ENCODE measurements around the gene TP53BP2. TPM values are rescaled to one million over a fixed set of nuclear protein-coding genes. Genes with fewer than 3 reads are reported as not detected.

The TP53BP2 gene
- total and polyA plus RNA-seq, 10 of the 15 experiments (the other 5 are each of a cell fraction or from before 2014, with no cell fraction given), result 1.6 to 13.7 (median 5.6) TPM

- H3K9ac ChIP-seq (ENCODE audit: control insufficient read depth, insufficient read depth, low read length), result no peak overlapping the region
- in situ Hi-C loops (cut with MboI) (no loop called here), intact Hi-C loops (cut with micrococcal nuclease; ENCODE audit: unreplicated experiment) (no loop called here)
- ChIA-PET CTCF (no interaction called here), RAD21 (ENCODE audit: unreplicated experiment) (no interaction called here), SMC1A (ENCODE audit: uncharacterized antibody, unreplicated experiment) (no interaction called here), POLR2A (no interaction called here)
- H3K27ac ChIP-seq (ENCODE audit: control insufficient read depth, insufficient read depth), result no peak overlapping the region
- H3K27me3 ChIP-seq (replicated peaks in 1 of 2; ENCODE audit: control insufficient read depth in 2 of 2, insufficient read depth in 2 of 2, low read length in 1 of 2), result no peaks in the 10 kb centered on the region
- 44% methylated on average over 2 of the region's 2 CpGs for WGBS (ENCODE audit: insufficient coverage, insufficient replicate concordance, low lambda C conversion rate, missing lambda C conversion rate)
- no peak for DNase-seq (ENCODE audit: low read depth, low spot score)
- peaks cover 2% of the 10 kb centered on the region; the same call in 1 of the 2 replicates for H4K20me1 ChIP-seq (ENCODE audit: control insufficient read depth, insufficient read depth)
- H2AFZ ChIP-seq (ENCODE audit: control insufficient read depth, low read depth, low read length), result no peak overlapping the region
- TF ChIP-seq HSF1 (IDR thresholded peaks at IDR 0.05; ENCODE audit: low read depth, low read length) (no peak), BCL3 (IDR thresholded peaks at IDR 0.05; ENCODE audit: borderline replicate concordance, insufficient read depth, low read depth, low read length, poor library complexity, severe bottlenecking) (no peak), E4F1 (IDR thresholded peaks at IDR 0.05; ENCODE audit: borderline replicate concordance, partially characterized antibody) (no peak), PBX3 (IDR thresholded peaks at IDR 0.05; ENCODE audit: insufficient replicate concordance, low read depth, low read length) (no peak), POLR2A (IDR thresholded peaks at IDR 0.05; ENCODE audit: low read depth, low read length) (no peak)
- H3K4me1 ChIP-seq (ENCODE audit: control insufficient read depth, insufficient read depth, low read length), result peaks cover 4% of the 10 kb centered on the region; the same call in 1 of the 2 replicates
- no TSS peak for BruUV-seq (replicated peaks)
- H3K79me2 ChIP-seq (ENCODE audit: control insufficient read depth, insufficient read depth, low read length), result no peaks in the 10 kb centered on the region
- FAIRE-seq, result no peak
- no peaks in the 10 kb centered on the region for H3K36me3 ChIP-seq (ENCODE audit: control insufficient read depth in 2 of 2, insufficient read depth in 2 of 2, low read length in 1 of 2)
- H3K4me2 ChIP-seq (ENCODE audit: control insufficient read depth, insufficient read depth), result no peak overlapping the region
- no peak overlapping the region for H3K4me3 ChIP-seq
- no peak for ATAC-seq
- no peaks in the 10 kb centered on the region for H3K9me3 ChIP-seq (replicated peaks; ENCODE audit: control insufficient read depth, insufficient read depth, low read length)
These were observed 11.8 kb downstream of the TP53BP2 start for GRCh38 chr1:223833948-223834347.

All from GM12878 (cell line).